ENCODE measurements around the gene SCARB2. TPM values are rescaled to one million over a fixed set of nuclear protein-coding genes. Genes with fewer than 3 reads are reported as not detected.

Gene SCARB2
- total RNA-seq, 4 donors from 2014 or later: 126 to 219 (median 143) TPM

DNA sequence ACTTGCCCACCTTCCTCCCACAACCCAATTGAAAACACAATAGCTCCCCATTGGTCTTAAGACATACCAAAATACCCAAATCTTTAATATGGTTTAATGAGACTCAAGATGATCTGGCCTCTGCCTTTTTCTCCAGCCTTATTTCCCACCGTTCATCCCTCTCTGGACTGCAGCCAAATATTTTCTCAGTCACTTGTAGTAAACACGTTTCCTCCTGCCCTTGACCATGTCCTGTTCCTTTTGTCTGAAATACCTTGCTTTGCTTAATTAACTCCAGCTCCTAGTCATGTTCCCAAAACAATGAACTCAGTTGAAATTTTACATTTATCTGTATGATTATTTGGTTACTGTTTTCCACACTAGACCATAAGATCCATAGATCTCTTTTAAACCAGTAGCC is 57.0 kb downstream of the SCARB2 start:
- WGBS, 2 donors: 10 to 12% methylated on average over 2 of the region's 2 CpGs
- Histone ChIP-seq H3K4me1 (peaks cover 0 to 4% (median 0%) of the 10 kb centered on the region in 4 donors), H3K36me3 (peaks cover 0 to 39% (median 6%) of the 10 kb centered on the region in 3 donors), H3K9me3 (no peaks in the 10 kb centered on the region), H3K27me3 (no peaks in the 10 kb centered on the region), H3K27ac (no peak overlapping the region), H3K4me3 (no peak overlapping the region)
- no peak for TF ChIP-seq CTCF (IDR thresholded peaks at IDR 0.05)
- no peak for TF ChIP-seq EP300 (IDR thresholded peaks at IDR 0.05)
- no peak for TF ChIP-seq POLR2A (IDR thresholded peaks at IDR 0.05)
- DNase-seq (ENCODE audit: low spot score in 2 of 2): no peak

DNA sequence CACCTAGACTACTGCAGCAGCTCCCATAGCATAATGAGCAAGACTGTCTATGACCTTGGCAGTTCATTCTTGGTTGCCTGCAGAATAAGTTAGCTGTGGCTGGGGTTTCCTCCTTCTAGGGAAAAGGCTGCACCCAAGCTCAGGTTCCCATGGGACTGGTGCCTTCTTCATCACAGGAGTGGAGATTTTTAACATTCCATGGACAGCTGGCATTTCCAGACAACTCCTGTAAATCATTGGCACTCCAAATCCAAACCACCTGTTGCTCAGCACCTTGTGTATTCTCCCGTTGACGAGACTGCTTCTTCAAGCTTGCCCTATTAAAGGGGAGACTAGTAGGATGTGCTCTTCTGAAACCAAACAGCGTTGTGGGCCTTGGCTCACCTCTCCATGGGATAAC is 57.6 kb downstream of the SCARB2 start:
- Histone ChIP-seq H3K9me3 (no peaks in the 10 kb centered on the region), H3K4me3 (no peak overlapping the region), H3K4me1 (peaks cover 0 to 4% (median 0%) of the 10 kb centered on the region in 4 donors), H3K27me3 (no peaks in the 10 kb centered on the region), H3K36me3 (peaks cover 0 to 33% (median 0%) of the 10 kb centered on the region in 3 donors), H3K27ac (no peak overlapping the region)
- 95 to 98% methylated on average over 3 of the region's 3 CpGs for WGBS, 2 donors
- TF ChIP-seq POLR2A (IDR thresholded peaks at IDR 0.05) (no peak), CTCF (IDR thresholded peaks at IDR 0.05) (no peak), EP300 (IDR thresholded peaks at IDR 0.05) (no peak)
- DNase-seq (ENCODE audit: low spot score in 2 of 2): no peak

DNA sequence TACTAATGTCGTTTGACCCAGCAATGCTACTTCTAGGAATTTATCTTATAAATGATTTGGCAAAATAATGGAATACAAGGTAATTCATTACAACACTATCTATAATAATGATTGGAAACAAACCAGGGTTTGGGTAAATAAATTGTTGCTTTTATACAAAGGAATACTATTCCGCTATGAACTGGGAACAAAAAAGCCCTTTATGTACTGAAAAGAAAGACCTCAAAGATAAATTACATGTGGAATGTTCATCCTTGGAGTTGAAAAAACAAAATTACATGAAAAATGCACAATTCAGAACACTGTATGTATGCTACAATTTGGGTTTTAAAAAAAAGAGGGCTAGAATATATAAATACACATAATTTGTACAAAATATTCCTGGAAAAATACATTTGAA is 60.3 kb downstream of the SCARB2 start:
- H3K27me3 ChIP-seq: no peaks in the 10 kb centered on the region
- no peak overlapping the region for H3K27ac ChIP-seq
- TF ChIP-seq POLR2A (IDR thresholded peaks at IDR 0.05): no peak
- TF ChIP-seq EP300 (IDR thresholded peaks at IDR 0.05): no peak
- TF ChIP-seq CTCF (IDR thresholded peaks at IDR 0.05): no peak
- no peak overlapping the region for H3K4me3 ChIP-seq
- WGBS, 2 donors: 35 to 51% methylated on average over 2 of the region's 2 CpGs
- peaks cover 0 to 7% (median 0%) of the 10 kb centered on the region in 3 donors for H3K36me3 ChIP-seq
- peaks cover 0 to 13% (median 0%) of the 10 kb centered on the region in 4 donors for H3K4me1 ChIP-seq
- no peak for DNase-seq (ENCODE audit: low spot score in 2 of 2)
- no peaks in the 10 kb centered on the region for H3K9me3 ChIP-seq

GRCh38 chr4:76148142-76148865 is 65.3 kb downstream of the SCARB2 start, which contains the start of gene NUP54:
Gene NUP54 (minus strand): TSS chr4:76148397. CDS start chr4:76148374, 23 bp downstream.
- H3K27ac ChIP-seq: peak within 1 kb of the TSS; percentile 79 to 96 (median 92)
- peaks cover 0 to 47% (median 15%) of the 10 kb centered on the region in 4 donors for H3K4me1 ChIP-seq
- no peaks in the 10 kb centered on the region for H3K9me3 ChIP-seq
- peak within 1 kb of the TSS; percentile 88 to 99 (median 94) for H3K4me3 ChIP-seq
- peak; percentile 85 to 87 for DNase-seq (ENCODE audit: low spot score in 2 of 2)
- H3K27me3 ChIP-seq: no peaks in the 10 kb centered on the region
- WGBS, 2 donors: 0% methylated on average over 16 to 28 of the region's 47 CpGs
- H3K36me3 ChIP-seq: peaks cover 0 to 9% (median 0%) of the 10 kb centered on the region in 3 donors
- peak; percentile 75 to 96 for TF ChIP-seq EP300 (IDR thresholded peaks at IDR 0.05)
- TF ChIP-seq POLR2A (IDR thresholded peaks at IDR 0.05): peak; percentile 76 to 82
- peak in 1 of 5 experiments; percentile 40 for TF ChIP-seq CTCF (IDR thresholded peaks at IDR 0.05)

DNA sequence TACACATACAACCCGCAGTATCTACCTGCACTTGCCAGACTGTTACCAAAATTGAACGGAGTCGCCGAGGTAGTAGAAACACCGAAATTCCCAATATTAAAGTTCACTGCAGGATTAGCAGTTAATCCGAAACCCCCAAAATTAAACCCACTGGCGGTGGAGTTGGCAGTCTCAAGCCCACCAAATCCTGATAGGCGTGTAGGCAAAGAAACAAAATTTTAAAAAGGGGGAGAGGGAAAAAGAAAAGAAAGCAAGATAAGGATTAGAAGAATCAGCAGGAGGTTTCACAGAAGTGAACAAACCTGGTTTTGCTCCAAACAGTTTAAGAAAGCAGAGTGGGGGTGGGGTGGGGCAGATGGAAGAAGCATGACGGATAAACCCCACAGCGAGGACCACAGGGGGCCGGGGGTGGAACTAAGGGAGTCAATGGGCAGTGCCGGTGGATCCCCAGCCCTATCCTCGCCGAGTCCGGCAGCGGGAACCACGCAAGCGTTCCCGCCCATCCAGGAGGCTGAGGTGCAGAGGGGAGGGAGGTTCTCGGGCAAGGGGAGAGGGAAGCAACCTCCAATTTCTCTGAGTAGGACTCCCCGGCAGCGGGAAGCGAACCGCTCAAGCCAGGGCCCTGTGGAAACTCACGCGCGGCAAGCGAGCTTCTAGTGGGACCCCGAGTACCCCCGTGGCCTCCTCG is 66.0 kb downstream of the SCARB2 start:
- no peaks in the 10 kb centered on the region for H3K9me3 ChIP-seq
- DNase-seq (ENCODE audit: low spot score in 2 of 2): peak in 1 of 2 donors; percentile 14
- TF ChIP-seq EP300 (IDR thresholded peaks at IDR 0.05) (no peak), CTCF (IDR thresholded peaks at IDR 0.05) (no peak), POLR2A (IDR thresholded peaks at IDR 0.05) (no peak)
- H3K27me3 ChIP-seq: no peaks in the 10 kb centered on the region
- peak overlapping the region; percentile 79 to 96 (median 92) for H3K27ac ChIP-seq
- peak overlapping the region; percentile 88 to 99 (median 94) for H3K4me3 ChIP-seq
- peaks cover 0 to 44% (median 15%) of the 10 kb centered on the region in 4 donors for H3K4me1 ChIP-seq
- WGBS, 2 donors: 2% methylated on average over 28 to 29 of the region's 31 CpGs
- peaks cover 0 to 16% (median 0%) of the 10 kb centered on the region in 3 donors for H3K36me3 ChIP-seq

Data from tibial nerve (tissue), 4 donors.